HCT116 (cell line): ENCODE data around the gene TMEM134. TPM values are rescaled to one million over a fixed set of nuclear protein-coding genes. Genes with fewer than 3 reads are reported as not detected.

Experiments used
- ATAC-seq: fragments of 200-7000 bp; cut with Tn5 transposase; 2 replicates; pipeline ENCODE4 v1.9.1; 2020; ENCODE audit warnings: mild to moderate bottlenecking, moderate library complexity
- BruUV-seq: library from RNA; stranded (reverse); fragments of 400-500 nt; replicated peaks from 2 replicates; lab custom pipeline; 2021; lab: Mats Ljungman, UMichigan
- CTCF ChIA-PET: fragments of 300-600 bp; sonication (Branson Sonifier 250); formaldehyde crosslinking; loops from one replicate; lab custom pipeline; 2021; ENCODE audit warnings: antibody characterized with exemption; lab: Charles Lee
- POLR2A ChIA-PET: fragments of 300-600, 350-600 bp; sonication (Branson Sonifier 250); formaldehyde crosslinking; loops from one replicate; lab custom pipeline; 2021; ENCODE audit warnings: antibody characterized with exemption; lab: Charles Lee
- RAD21 ChIA-PET, 2 experiments: fragments of 300-600 bp; sonication (Branson Sonifier 250); formaldehyde crosslinking; loops; one replicate each; lab custom pipeline; 2023; ENCODE audit warnings: low total read pairs in 2 of 2; ENCODE audit not compliant: uncharacterized antibody in 2 of 2, unreplicated experiment in 2 of 2, low non-redundant PET in 1 of 2; lab: Charles Lee
- DNase-seq: peaks from one replicate; pipeline ENCODE4 v3.0.0-alpha.2; 2010; ENCODE audit warnings: low read depth, low spot score
- H2AFZ ChIP-seq: fragments of 200-600 bp; shearing (Covaris generic), sonication (generic); 2 replicates; pipeline ENCODE4 v1.6.1; 2017; ENCODE audit warnings: low read depth, mixed run types, mixed read lengths, antibody characterized with exemption, low read length; ENCODE audit not compliant: poor library complexity, severe bottlenecking
- H3K27ac ChIP-seq: 2 replicates; pipeline ENCODE4 v1.5.1; 2012; ENCODE audit warnings: low read depth, low read length
- H3K27me3 ChIP-seq: fragments of 200-600 bp; sonication (generic); 2 replicates; pipeline ENCODE4 v1.6.1; 2016; ENCODE audit warnings: mixed run types, low read length, mixed read lengths; ENCODE audit not compliant: insufficient read depth
- H3K36me3 ChIP-seq, 2 experiments: fragments of 200-500 bp in 1 of 2; fragments of 200-600 bp in 1 of 2; sonication (Bioruptor generic) in 1 of 2; sonication (generic) in 1 of 2; 2 replicates each; pipeline versions ENCODE4 v1.5.1 to v1.6.1; 2014 to 2016; ENCODE audit warnings: low read length in 2 of 2, inconsistent platforms in 1 of 2, mixed read lengths in 1 of 2, mixed run types in 1 of 2; ENCODE audit not compliant: insufficient read depth in 2 of 2, control insufficient read depth in 1 of 2
- H3K4me1 ChIP-seq, 2 experiments: fragments of 200-600 bp in 1 of 2; sonication (generic) in 1 of 2; 2 replicates each; pipeline versions ENCODE4 v1.5.1 to v1.6.1; 2012 to 2017; ENCODE audit warnings: low read length in 2 of 2, inconsistent platforms in 1 of 2, mild to moderate bottlenecking in 1 of 2, mixed read lengths in 1 of 2, mixed run types in 1 of 2, moderate library complexity in 1 of 2; ENCODE audit not compliant: insufficient read depth in 2 of 2, control insufficient read depth in 1 of 2
- H3K4me2 ChIP-seq: fragments of 200-600 bp; sonication (generic); 2 replicates; pipeline ENCODE4 v1.6.1; 2017; ENCODE audit warnings: mixed run types, low read length, mixed read lengths
- H3K4me3 ChIP-seq, 2 experiments: fragments of 200-600 bp in 1 of 2; sonication (generic) in 1 of 2; replicated peaks in 1 of 2; 2 replicates each; pipeline ENCODE4 v1.5.1; 2011 to 2016; ENCODE audit warnings: low read length in 2 of 2, control low read depth in 1 of 2, low read depth in 1 of 2, mild to moderate bottlenecking in 1 of 2, mixed read lengths in 1 of 2, mixed run types in 1 of 2
- H3K79me2 ChIP-seq: fragments of 200-600 bp; sonication (generic); 2 replicates; pipeline ENCODE4 v1.6.1; 2017; ENCODE audit warnings: mild to moderate bottlenecking, mixed run types, low read length, moderate library complexity, mixed read lengths; ENCODE audit not compliant: insufficient read depth
- H3K9ac ChIP-seq: fragments of 200-600 bp; sonication (generic); 2 replicates; pipeline ENCODE4 v1.6.1; 2016; ENCODE audit warnings: low read length, mixed read lengths
- H3K9me2 ChIP-seq: fragments of 200-600 bp; sonication (generic), shearing (Covaris generic); 2 replicates; pipeline ENCODE4 v1.6.1; 2017; ENCODE audit warnings: mixed run types, mild to moderate bottlenecking, moderate library complexity; ENCODE audit not compliant: insufficient read depth
- H3K9me3 ChIP-seq, 2 experiments: fragments of 200-500 bp in 1 of 2; fragments of 200-600 bp in 1 of 2; sonication (Bioruptor generic) in 1 of 2; sonication (generic) in 1 of 2; 2 replicates each; pipeline ENCODE4 v1.6.1; 2014 to 2017; ENCODE audit warnings: low read length in 2 of 2, mixed read lengths in 2 of 2, inconsistent platforms in 1 of 2, low read depth in 1 of 2, mild to moderate bottlenecking in 1 of 2, mixed run types in 1 of 2, moderate library complexity in 1 of 2; ENCODE audit not compliant: control insufficient read depth in 1 of 2, insufficient read depth in 1 of 2
- H4K20me1 ChIP-seq: fragments of 200-600 bp; sonication (generic), shearing (Covaris generic); 2 replicates; pipeline ENCODE4 v1.6.1; 2017; ENCODE audit warnings: mixed run types, mild to moderate bottlenecking, moderate library complexity; ENCODE audit not compliant: insufficient read depth
- CBX3 ChIP-seq: IDR thresholded peaks from 2 replicates; pipeline ENCODE4 v1.6.1; 2012; ENCODE audit warnings: low read depth
- EGR1 ChIP-seq: IDR thresholded peaks from 2 replicates; pipeline ENCODE4 v1.6.1; 2012; ENCODE audit warnings: low read depth
- FOSL1 ChIP-seq: IDR thresholded peaks from 2 replicates; pipeline ENCODE4 v1.6.1; 2012; ENCODE audit warnings: low read depth
- JUND ChIP-seq: IDR thresholded peaks from 2 replicates; pipeline ENCODE4 v1.6.1; 2012
- MAX ChIP-seq: IDR thresholded peaks from 2 replicates; pipeline ENCODE4 v1.6.1; 2012
- POLR2A ChIP-seq: IDR thresholded peaks from 2 replicates; pipeline ENCODE4 v1.7.0; 2011; ENCODE audit warnings: borderline replicate concordance; ENCODE audit not compliant: insufficient read depth, insufficient read length; ENCODE audit errors: extremely low read depth
- POLR2AphosphoS5 ChIP-seq: IDR thresholded peaks from 2 replicates; pipeline ENCODE4 v1.6.1; 2011; ENCODE audit warnings: mild to moderate bottlenecking, low read depth, low read length, moderate library complexity
- SIN3A ChIP-seq: IDR thresholded peaks from 2 replicates; pipeline ENCODE4 v1.6.1; 2012; ENCODE audit warnings: low read depth
- SP1 ChIP-seq: IDR thresholded peaks from 2 replicates; pipeline ENCODE4 v1.6.1; 2012; ENCODE audit warnings: low read depth
- SRF ChIP-seq: IDR thresholded peaks from 2 replicates; pipeline ENCODE4 v1.6.1; 2012; ENCODE audit warnings: low read depth
- YY1 ChIP-seq: IDR thresholded peaks from 2 replicates; pipeline ENCODE4 v1.6.1; 2011; ENCODE audit warnings: low read length, low read depth, moderate library complexity, mild to moderate bottlenecking; ENCODE audit not compliant: insufficient replicate concordance; ENCODE audit errors: extremely low read depth
- ZNF274 ChIP-seq: fragments of 200-500 bp; sonication (Bioruptor generic); IDR thresholded peaks from 2 replicates; pipeline ENCODE4 v1.6.1; 2014; ENCODE audit warnings: mild to moderate bottlenecking, low read depth, low read length, inconsistent platforms
- intact Hi-C: fragments of 100-400 bp; cut with micrococcal nuclease; formaldehyde crosslinking; loops from 2 replicates; pipeline ENCODE4 v1.10.0; 2022
- total RNA-seq: library from RNA; stranded (reverse); gene quantifications from one replicate; pipeline ENCODE4 v1.2.1, GENCODE V29; 2021; ENCODE audit not compliant: unreplicated experiment
- TF ChIP-seq, protein P1 (sequence below): IDR thresholded peaks from 2 replicates; pipeline ENCODE4 v1.6.1; 2012
- TF ChIP-seq, protein P2 (sequence below), 3 experiments: fragments of 200-600 bp in 1 of 3; sonication (generic) in 1 of 3; IDR thresholded peaks in 2 of 3; conservative IDR thresholded peaks in 1 of 3; 2 replicates each; pipeline ENCODE4 v1.5.1; 2012 to 2017; ENCODE audit warnings: low read depth in 2 of 3, low read length in 2 of 3, antibody characterized with exemption in 1 of 3, borderline replicate concordance in 1 of 3, control low read depth in 1 of 3, mild to moderate bottlenecking in 1 of 3, mixed read lengths in 1 of 3, mixed run types in 1 of 3, moderate library complexity in 1 of 3; ENCODE audit not compliant: insufficient read depth in 1 of 3
- TF ChIP-seq, protein P3 (sequence below): IDR thresholded peaks from 2 replicates; pipeline ENCODE4 v1.6.1; 2012; ENCODE audit warnings: low read depth

Gene TMEM134
- total RNA-seq, 1 experiment from 2014 or later, result 44.2 TPM

DNA sequence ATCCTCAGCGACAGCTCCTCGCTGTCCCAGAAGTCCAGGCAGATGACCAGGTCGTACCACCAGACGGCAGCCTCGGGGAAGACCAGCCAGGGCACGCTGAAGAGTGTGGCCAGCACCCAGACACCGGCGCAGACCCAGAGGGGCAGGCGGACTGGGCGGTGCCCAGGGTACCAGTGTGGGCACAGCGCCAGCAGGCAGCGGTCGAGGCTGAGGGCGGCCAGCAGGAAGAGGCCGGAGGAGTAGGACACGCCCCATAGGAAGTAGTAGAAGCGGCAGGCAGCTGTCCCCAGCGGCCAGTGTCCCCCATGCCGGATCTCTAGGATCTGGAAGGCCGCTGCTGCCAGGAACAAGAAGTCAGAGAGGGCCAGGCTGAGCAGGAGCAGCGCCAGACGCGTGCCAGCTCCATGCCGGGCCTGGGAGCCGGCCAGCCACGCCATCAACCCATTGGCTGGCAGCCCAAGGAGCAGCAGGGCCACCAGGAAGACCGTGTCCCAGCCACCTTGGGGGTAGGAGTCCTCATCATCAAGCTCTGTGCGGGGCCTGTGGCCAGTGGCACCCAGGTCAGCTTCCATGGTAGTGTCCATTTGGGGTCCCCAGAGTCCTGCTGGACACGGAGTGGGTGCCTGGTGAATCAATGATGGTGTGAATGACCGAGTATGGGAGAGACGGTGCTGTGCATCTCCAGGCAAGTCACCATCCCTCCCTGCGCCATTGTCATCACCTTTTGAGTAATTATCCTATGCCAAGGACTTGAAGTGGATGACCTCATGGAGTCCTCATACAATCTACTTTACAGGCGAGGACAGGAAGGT lies 16.7 kb downstream of the TMEM134 start, which contains the start of gene GPR152:
GPR152 (minus strand) TSS at position 589 of the 812 bp plus-strand sequence; CDS start at position 584, 5 bp downstream.
- Histone ChIP-seq H3K4me3 (no peak within 1 kb of the TSS), H3K9me2 (no peaks in the 10 kb centered on the region), H2AFZ (no peak within 1 kb of the TSS), H3K9me3 (no peaks in the 10 kb centered on the region), H3K9ac (no peak within 1 kb of the TSS), H3K4me1 (no peaks in the 10 kb centered on the region), H3K27me3 (no peaks in the 10 kb centered on the region), H3K79me2 (no peaks in the 10 kb centered on the region), H3K36me3 (no peaks in the 10 kb centered on the region), H3K27ac (no peak within 1 kb of the TSS; the same call in 1 of the 2 replicates), H3K4me2 (no peak within 1 kb of the TSS), H4K20me1 (no peaks in the 10 kb centered on the region)
- POLR2A ChIA-PET, result no interaction called here
- DNase-seq (no peak), ATAC-seq (no peak)
- intact Hi-C loops, result no loop called here
- CTCF ChIA-PET, result no interaction called here
- no peak for TF ChIP-seq CBX3
- RAD21 ChIA-PET, result no interaction called here
- no TSS peak for BruUV-seq

GRCh38 chr11:67451658-67451976 lies 17.4 kb downstream of the TMEM134 start:
- no TSS peak for BruUV-seq
- TF ChIP-seq EGR1 (no peak), SP1 (no peak), POLR2A (no peak), MAX (no peak), YY1 (no peak), SIN3A (no peak), ZNF274 (no peak), CBX3 (no peak), SRF (no peak), JUND (no peak), POLR2AphosphoS5 (no peak), FOSL1 (no peak)
- TF ChIP-seq, protein P1, sequence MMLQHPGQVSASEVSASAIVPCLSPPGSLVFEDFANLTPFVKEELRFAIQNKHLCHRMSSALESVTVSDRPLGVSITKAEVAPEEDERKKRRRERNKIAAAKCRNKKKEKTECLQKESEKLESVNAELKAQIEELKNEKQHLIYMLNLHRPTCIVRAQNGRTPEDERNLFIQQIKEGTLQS, result no peak
- TF ChIP-seq, protein P2, sequence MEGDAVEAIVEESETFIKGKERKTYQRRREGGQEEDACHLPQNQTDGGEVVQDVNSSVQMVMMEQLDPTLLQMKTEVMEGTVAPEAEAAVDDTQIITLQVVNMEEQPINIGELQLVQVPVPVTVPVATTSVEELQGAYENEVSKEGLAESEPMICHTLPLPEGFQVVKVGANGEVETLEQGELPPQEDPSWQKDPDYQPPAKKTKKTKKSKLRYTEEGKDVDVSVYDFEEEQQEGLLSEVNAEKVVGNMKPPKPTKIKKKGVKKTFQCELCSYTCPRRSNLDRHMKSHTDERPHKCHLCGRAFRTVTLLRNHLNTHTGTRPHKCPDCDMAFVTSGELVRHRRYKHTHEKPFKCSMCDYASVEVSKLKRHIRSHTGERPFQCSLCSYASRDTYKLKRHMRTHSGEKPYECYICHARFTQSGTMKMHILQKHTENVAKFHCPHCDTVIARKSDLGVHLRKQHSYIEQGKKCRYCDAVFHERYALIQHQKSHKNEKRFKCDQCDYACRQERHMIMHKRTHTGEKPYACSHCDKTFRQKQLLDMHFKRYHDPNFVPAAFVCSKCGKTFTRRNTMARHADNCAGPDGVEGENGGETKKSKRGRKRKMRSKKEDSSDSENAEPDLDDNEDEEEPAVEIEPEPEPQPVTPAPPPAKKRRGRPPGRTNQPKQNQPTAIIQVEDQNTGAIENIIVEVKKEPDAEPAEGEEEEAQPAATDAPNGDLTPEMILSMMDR (IDR thresholded peaks at IDR 0.05 in 2 of 3, conservative IDR thresholded peaks at IDR 0.05 in 1 of 3; ENCODE audit: borderline replicate concordance in 1 of 3, insufficient read depth in 1 of 3, low read depth in 2 of 3, low read length in 2 of 3), result no peak
- TF ChIP-seq, protein P3, sequence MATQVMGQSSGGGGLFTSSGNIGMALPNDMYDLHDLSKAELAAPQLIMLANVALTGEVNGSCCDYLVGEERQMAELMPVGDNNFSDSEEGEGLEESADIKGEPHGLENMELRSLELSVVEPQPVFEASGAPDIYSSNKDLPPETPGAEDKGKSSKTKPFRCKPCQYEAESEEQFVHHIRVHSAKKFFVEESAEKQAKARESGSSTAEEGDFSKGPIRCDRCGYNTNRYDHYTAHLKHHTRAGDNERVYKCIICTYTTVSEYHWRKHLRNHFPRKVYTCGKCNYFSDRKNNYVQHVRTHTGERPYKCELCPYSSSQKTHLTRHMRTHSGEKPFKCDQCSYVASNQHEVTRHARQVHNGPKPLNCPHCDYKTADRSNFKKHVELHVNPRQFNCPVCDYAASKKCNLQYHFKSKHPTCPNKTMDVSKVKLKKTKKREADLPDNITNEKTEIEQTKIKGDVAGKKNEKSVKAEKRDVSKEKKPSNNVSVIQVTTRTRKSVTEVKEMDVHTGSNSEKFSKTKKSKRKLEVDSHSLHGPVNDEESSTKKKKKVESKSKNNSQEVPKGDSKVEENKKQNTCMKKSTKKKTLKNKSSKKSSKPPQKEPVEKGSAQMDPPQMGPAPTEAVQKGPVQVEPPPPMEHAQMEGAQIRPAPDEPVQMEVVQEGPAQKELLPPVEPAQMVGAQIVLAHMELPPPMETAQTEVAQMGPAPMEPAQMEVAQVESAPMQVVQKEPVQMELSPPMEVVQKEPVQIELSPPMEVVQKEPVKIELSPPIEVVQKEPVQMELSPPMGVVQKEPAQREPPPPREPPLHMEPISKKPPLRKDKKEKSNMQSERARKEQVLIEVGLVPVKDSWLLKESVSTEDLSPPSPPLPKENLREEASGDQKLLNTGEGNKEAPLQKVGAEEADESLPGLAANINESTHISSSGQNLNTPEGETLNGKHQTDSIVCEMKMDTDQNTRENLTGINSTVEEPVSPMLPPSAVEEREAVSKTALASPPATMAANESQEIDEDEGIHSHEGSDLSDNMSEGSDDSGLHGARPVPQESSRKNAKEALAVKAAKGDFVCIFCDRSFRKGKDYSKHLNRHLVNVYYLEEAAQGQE, result no peak

More at GRCh38 chr11:67451658-67451976, 17.4 kb downstream of the TMEM134 start:
- Histone ChIP-seq H3K9ac (no peak overlapping the region), H3K36me3 (no peaks in the 10 kb centered on the region), H3K4me2 (no peak overlapping the region), H3K9me2 (no peaks in the 10 kb centered on the region), H2AFZ (no peak overlapping the region), H4K20me1 (no peaks in the 10 kb centered on the region), H3K4me1 (no peaks in the 10 kb centered on the region), H3K4me3 (no peak overlapping the region), H3K27ac (no peak overlapping the region; the same call in 1 of the 2 replicates), H3K79me2 (no peaks in the 10 kb centered on the region), H3K9me3 (no peaks in the 10 kb centered on the region), H3K27me3 (no peaks in the 10 kb centered on the region)
- intact Hi-C loops, result no loop called here
- ChIA-PET RAD21 (no interaction called here), POLR2A (no interaction called here), CTCF (no interaction called here)
- ATAC-seq (peak; percentile 28; the same call in 1 of the 2 replicates), DNase-seq (no peak)
